DND-41 (cell line): ENCODE measurements around the gene PI4KA.

ENCODE experiments used
- EZH2 ChIP-seq: IDR thresholded peaks from 3 replicates; pipeline ENCODE4 v1.6.1; 2012; ENCODE audit warnings: borderline replicate concordance, low read depth, mild to moderate bottlenecking, moderate library complexity, low read length, inconsistent platforms; ENCODE audit not compliant: severe bottlenecking
- TF ChIP-seq, protein P1 (sequence below): IDR thresholded peaks from 2 replicates; pipeline ENCODE4 v1.5.1; 2012; ENCODE audit warnings: borderline replicate concordance, low read length, moderate library complexity, mild to moderate bottlenecking; ENCODE audit not compliant: poor library complexity, severe bottlenecking; ENCODE audit errors: extremely low read depth

DNA sequence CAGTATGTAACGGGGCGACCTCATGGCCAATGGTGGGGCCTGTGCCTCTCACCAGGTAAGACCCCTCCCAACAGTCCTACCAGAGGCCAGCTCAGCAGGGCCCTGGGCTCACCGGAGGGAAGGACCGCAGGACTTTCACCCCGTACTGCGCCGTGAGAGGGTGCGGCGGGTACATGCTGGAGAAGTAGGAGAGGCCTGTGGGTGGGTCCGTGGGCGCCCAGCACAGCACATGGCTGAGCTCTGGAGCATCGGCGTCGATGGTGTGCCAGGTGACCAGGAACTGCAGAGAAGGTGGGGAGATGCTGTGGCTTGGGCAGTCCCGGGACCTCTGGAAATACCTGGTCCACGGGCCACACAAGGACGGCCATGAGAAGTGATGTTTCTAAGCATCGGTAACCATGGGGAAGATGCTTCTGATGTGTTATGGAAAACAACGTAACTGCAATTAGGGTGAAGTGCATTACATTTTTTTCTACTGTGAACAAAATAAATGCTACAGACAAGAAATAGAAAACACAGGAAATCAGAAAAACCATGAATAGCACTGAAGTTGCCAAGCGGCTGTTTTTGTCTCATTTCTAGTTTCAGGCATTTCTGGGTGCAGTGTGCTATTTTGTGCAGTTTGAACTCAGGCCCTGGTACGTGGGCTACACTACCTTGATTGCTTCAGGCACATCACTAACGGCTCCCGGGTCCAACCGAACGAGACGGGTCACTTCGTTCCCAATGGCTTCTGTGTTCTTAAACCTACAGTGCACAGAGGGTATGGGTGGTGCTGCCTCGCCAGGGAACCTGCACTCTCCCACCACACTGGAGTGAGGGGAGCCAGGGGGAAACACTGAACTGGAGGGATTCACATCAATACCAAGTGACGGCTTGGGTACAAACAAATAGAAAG, 131.2 kb downstream of the PI4KA start:
- TF ChIP-seq, protein P1, sequence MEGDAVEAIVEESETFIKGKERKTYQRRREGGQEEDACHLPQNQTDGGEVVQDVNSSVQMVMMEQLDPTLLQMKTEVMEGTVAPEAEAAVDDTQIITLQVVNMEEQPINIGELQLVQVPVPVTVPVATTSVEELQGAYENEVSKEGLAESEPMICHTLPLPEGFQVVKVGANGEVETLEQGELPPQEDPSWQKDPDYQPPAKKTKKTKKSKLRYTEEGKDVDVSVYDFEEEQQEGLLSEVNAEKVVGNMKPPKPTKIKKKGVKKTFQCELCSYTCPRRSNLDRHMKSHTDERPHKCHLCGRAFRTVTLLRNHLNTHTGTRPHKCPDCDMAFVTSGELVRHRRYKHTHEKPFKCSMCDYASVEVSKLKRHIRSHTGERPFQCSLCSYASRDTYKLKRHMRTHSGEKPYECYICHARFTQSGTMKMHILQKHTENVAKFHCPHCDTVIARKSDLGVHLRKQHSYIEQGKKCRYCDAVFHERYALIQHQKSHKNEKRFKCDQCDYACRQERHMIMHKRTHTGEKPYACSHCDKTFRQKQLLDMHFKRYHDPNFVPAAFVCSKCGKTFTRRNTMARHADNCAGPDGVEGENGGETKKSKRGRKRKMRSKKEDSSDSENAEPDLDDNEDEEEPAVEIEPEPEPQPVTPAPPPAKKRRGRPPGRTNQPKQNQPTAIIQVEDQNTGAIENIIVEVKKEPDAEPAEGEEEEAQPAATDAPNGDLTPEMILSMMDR = no peak
- TF ChIP-seq EZH2 = no peak
